ENCODE measurements around the gene CPLANE1.
"Not testable (repeated sequence)": the region's sequence is repeated elsewhere in the genome, so short reads cannot be mapped to it uniquely, and the experiment has no call there.

The CPLANE1 gene

DNA sequence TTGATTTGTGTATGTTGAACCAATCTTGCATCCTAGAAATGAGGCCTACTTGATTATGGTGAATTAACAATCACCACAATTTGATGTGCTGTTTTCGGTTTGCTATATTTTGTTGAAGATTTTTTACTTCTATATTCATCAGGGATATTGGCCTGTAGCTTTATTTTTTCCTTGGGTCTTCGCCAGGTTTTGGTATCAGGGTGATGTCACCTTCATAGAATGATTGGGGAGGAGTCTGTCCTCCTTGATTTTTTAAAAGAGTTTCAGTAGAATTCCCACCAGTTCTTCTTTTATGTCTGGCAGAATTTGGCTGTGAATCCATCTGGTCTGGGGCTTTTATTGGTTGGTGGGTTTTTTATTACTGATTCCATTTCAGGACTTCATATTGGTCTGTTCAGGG lies 115.2 kb downstream of the CPLANE1 start:
- intact Hi-C loops (cut with DNase I) = no loop called here
- no peak for DNase-seq

DNA sequence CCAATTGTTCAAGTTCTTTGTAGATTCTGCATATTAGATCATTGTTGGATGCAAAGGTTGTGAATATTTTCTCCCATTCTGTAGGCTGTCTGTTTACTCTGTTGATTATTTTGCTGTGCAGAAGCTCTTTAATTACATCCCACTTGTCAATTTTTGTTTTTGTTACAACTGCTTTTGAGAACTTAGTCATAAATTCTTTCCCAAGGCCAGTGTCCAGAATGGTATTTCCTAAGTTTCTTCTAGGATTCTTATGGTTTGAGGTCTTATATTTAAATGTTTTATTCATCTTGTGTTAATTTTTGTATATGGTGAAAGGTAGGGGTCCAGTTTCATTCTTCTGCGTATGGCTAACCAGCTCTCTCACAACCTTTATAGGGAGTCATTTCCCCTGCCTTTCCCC lies 116.5 kb downstream of the CPLANE1 start:
- intact Hi-C loops (cut with DNase I) = no loop called here
- no peak for DNase-seq

DNA sequence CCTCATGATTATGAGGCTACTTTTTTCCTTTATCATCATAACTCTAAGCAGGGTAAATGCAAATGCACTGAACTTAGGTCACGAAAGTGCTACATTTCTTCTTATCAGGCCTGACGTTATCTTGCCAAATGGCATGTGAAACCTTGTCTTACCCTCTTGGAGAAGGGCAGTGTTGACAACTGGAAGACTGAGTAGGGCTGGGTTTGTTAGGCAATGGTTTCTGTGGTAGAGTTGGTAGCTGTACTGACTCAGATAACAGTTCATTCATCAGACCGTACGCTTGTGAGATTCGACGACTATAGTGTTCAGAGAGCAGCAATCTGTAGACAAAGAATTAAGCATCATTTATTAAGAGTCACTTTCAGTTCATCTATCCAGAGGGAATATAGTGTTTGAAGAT lies 127.7 kb downstream of the CPLANE1 start:
- no peak for DNase-seq
- intact Hi-C loops (cut with DNase I) = no loop called here

GRCh38 chr5:37121027-37121426 lies 128.1 kb downstream of the CPLANE1 start:
- intact Hi-C loops (cut with DNase I) = no loop called here
- DNase-seq = no peak

DNA sequence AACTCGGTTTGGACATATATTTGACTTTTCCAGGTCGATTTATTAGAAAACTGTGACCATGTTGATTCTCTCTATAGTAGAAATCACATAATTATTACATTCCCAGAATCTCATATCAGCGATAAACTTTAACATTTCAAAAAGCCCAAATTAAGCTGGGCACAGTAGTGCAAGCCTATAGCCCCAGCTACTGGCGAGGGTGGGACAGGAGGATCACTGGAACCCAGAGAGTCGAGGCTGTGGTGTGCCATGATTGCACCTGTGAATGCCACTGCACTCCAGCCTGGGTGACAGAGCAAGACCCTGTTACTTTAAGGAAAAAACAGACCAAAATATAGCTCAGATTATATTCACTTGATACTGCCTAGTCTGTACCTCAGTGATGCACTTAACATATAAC lies 128.9 kb downstream of the CPLANE1 start:
- intact Hi-C loops (cut with DNase I) = no loop called here
- DNase-seq = peak in 2 of 10 donors; percentile 12 to 62

- intact Hi-C loops (cut with DNase I) = no loop called here
- DNase-seq = no peak
Observed at GRCh38 chr5:37116359-37116758, 132.8 kb downstream of the CPLANE1 start.

DNA sequence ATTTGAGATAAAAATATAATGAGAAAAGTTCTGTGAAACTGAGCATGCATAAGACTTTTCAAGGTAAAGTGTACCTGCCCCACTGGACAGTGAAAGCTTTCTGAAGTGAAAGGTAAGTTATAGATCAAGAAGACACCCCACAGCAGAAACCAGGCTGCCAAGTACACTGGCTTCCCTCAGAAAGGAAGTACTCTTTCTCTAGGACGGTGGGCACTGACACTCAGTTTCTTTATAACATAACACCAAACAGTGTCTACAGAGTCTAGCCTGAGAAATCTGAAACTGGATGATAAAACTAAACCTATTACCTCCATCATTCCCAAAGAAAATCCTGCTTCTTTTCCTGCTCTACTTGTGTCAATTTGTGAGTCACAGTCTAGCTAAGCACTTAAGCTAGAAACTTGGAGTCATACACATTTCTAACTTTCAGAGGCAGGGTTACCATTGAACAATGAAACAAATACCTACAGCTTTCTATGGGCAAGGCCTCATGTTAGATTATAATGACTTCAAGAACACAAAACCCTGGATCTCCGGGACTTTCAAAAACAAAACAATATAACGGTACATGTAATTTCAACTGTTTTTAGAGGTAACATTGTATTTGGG lies 136.7 kb downstream of the CPLANE1 start:
- no peak for DNase-seq
- intact Hi-C loops (cut with DNase I) = no loop called here

GRCh38 chr5:37111426-37112382 lies 137.5 kb downstream of the CPLANE1 start:
- intact Hi-C loops (cut with DNase I) = no loop called here
- DNase-seq = no peak

DNA sequence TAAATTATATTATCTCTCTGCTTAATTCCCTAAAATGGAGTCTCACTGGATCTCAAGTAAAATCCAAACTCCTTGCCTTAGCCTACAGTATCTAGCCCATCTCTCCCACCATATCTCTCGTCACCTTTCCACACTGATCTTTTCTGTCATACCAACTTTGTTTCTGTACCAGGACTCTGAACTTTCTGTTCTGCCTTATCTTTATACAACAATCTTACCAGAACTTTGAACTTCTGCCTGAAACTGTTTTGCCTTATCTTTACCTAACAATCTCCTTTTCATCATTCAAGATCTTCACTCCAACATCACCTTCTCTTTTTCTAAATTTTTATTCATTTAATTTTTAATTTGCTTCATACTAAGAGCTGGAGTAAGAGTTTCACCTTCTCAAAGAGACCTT lies 139.0 kb downstream of the CPLANE1 start:
- DNase-seq = no peak
- intact Hi-C loops (cut with DNase I) = no loop called here

- no peak for DNase-seq
- intact Hi-C loops (cut with DNase I) = no loop called here
Observed at GRCh38 chr5:37109338-37109737, 139.8 kb downstream of the CPLANE1 start.

- no peak for DNase-seq
- intact Hi-C loops (cut with DNase I) = no loop called here
Observed at GRCh38 chr5:37103302-37103701, 145.9 kb downstream of the CPLANE1 start.

GRCh38 chr5:37099267-37099666 lies 149.9 kb downstream of the CPLANE1 start:
- DNase-seq; intact Hi-C loops (cut with DNase I): not testable (repeated sequence)

DNA sequence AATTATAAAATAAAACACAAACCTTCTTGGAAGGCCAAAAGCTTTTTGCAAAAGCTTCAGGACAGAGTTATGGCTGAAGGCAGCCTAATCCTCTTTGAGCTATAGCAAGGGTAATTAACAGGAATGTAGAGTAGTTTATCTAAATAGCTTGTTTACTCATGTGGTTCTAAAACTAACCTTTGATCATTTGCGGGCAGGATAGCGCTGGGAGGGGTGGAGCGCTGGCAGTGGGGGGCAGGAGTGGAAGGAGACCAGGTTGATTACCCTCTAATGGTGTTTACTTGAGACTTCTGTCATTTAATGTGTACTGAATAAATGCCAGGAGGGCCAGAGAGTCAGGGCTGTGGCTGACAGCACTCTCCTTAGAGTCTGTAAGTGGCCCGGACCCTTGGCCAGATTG lies 155.4 kb downstream of the CPLANE1 start:
- DNase-seq; intact Hi-C loops (cut with DNase I): not testable (repeated sequence)

DNA sequence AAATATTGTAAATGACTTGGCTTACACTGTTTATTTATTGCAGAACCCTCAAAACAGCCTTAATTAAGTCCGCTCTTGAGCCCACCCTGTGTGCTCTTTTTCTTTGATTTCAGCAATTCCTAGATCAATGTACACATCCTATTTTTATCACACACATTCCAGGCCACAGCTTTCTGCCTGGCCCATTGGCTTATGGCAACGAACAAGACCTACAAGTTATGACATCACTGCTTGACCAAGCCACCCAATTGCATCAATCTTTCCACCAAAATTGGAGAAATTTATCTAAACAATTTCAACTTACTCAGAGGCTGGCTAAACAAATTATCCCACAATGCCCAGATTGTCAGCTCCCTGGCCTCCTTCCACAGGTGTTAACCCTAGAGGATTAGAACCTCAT lies 158.4 kb downstream of the CPLANE1 start:
- intact Hi-C loops (cut with DNase I) = no loop called here
- no peak for DNase-seq

DNA sequence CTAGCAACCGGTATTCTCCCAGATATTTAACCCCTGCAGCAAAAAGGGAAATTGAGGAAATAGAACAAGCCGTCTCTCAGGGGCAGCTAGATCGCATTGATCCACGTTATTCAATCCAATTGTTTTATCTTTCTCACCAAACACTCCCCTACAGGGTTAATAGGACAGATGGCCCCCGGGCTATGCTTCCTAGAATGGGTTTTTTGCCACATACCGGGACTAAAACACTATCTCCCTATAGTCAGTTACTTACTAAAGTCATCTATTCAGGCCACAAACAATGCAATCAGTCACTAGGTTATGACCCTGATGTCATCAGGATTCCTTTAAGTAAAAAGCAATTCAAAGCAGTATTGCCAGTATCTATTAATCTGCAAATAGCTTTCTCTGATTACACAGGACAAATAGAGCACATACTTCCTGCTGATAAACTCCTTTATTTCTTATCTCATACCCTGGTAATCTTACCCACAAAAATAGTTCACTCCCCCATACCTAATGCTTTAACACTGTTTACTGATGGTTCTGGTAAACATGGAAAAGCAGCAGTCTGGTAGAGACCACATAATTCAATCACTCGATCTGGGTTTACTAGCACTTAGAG lies 159.0 kb downstream of the CPLANE1 start:
- intact Hi-C loops (cut with DNase I) = no loop called here
- DNase-seq = no peak

DNA sequence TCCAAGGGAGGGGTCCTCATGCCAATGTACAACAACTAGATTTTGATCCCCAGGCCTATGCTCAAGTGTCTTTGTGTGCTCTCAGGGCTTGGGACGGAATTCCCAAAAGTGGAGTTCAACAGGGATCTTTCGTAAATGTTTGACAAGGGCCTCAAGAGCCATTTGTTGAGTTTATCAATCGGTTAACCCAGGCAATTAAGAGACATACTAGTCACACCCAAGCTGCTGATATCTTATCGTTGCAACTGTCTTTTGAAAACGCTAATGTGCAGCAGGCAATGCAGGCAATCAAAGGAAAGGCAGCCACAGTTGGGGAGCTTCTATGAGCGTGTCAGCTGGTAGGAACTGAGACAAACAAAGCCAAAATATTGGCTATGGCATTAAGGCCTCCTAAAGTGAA lies 161.2 kb downstream of the CPLANE1 start:
- intact Hi-C loops (cut with DNase I) = no loop called here
- DNase-seq = no peak

DNA sequence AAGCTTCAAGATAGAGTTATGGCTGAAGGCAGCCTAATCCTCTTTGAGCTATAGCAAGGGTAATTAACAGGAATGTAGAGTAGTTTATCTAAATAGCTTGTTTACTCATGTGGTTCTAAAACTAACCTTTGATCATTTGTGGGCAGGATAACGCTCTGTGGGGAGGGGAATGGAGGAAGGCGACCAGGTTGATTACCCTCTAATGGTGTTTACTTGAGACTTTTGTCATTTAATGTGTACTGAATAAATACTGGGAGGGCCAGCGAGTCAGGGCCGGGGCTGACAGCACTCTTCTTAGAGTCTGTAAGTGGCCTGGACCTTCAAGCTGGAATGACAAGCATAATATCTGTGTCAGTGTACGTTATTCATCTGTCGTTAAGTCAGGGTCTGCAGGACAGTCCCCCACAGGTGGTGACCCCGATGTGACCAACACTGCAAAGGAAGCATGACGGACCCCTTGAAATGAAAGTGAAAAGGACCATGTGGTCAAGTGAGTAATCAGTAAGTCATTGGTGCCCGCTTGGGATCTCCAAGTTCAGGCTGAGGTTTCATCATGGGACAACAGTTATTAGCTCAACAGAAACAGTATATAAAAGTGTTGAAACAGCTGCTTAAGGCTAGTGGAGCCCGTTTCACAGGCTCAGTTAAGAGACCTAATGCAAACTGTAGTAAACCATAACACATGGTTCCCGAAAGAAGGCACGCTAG lies 162.6 kb downstream of the CPLANE1 start:
- intact Hi-C loops (cut with DNase I) = no loop called here

GRCh38 chr5:37086026-37086425 lies 163.2 kb downstream of the CPLANE1 start:
- intact Hi-C loops (cut with DNase I); DNase-seq: not testable (repeated sequence)

More for the DNA sequence above, 162.6 kb downstream of the CPLANE1 start:
- no peak for DNase-seq

GRCh38 chr5:37082977-37083376 lies 166.2 kb downstream of the CPLANE1 start:
- DNase-seq; intact Hi-C loops (cut with DNase I): not testable (repeated sequence)

- intact Hi-C loops (cut with DNase I) = no loop called here
- DNase-seq = no peak
Observed at GRCh38 chr5:37080697-37081096, 168.5 kb downstream of the CPLANE1 start.

DNA sequence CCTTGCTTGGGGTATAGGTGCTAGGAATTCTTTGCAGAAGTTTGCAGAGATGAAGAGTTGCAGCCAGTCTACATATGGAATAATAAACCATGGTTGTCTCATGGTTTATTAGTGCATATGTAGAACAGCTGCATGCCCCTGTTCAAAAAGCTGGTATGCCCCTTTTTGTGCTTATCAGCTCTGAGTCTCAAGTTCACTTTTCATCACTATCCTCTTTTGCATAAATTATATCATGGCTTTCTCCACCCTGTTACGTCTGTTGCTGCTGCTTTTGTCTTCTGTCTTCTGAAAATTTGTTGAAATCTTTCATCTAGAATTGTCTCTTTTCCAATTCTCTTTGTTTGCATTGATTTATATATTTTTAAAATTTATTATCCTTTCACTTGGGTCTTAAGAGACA lies 172.0 kb downstream of the CPLANE1 start:
- DNase-seq = no peak
- intact Hi-C loops (cut with DNase I) = no loop called here
